Calu3 (cell line): Measurements from ENCODE around the gene PTPRN2. TPM values are rescaled to one million over a fixed set of nuclear protein-coding genes. Genes with fewer than 3 reads are reported as not detected.

Source experiments
- BruUV-seq: library from RNA; stranded (reverse); fragments of 400-500 nt; replicated peaks from 2 replicates; lab custom pipeline; 2021; lab: Mats Ljungman, UMichigan
- CTCF ChIA-PET: fragments of 300-600 bp; sonication (Branson Sonifier 250); formaldehyde crosslinking; loops from one replicate; lab custom pipeline; 2022; ENCODE audit warnings: antibody characterized with exemption; lab: Charles Lee
- DNase-seq: peaks from one replicate; pipeline ENCODE4 v3.0.0; 2022
- H3K27ac Mint-ChIP-seq: one replicate; pipeline ENCODE4 v1.8.0; 2022; ENCODE audit warnings: mixed read lengths; ENCODE audit not compliant: unreplicated experiment
- H3K27me3 Mint-ChIP-seq: one replicate; pipeline ENCODE4 v1.8.0; 2022; ENCODE audit warnings: mixed read lengths; ENCODE audit not compliant: unreplicated experiment
- H3K36me3 Mint-ChIP-seq: one replicate; pipeline ENCODE4 v1.8.0; 2022; ENCODE audit warnings: mild to moderate bottlenecking, moderate library complexity, mixed read lengths; ENCODE audit not compliant: insufficient read depth, unreplicated experiment
- H3K4me1 Mint-ChIP-seq: one replicate; pipeline ENCODE4 v1.8.0; 2022; ENCODE audit warnings: mild to moderate bottlenecking, low read depth, mixed read lengths; ENCODE audit not compliant: unreplicated experiment
- H3K4me3 Mint-ChIP-seq: one replicate; pipeline ENCODE4 v1.8.0; 2022; ENCODE audit warnings: mild to moderate bottlenecking, low read depth, moderate library complexity, mixed read lengths; ENCODE audit not compliant: unreplicated experiment
- H3K9me3 Mint-ChIP-seq: one replicate; pipeline ENCODE4 v1.8.0; 2022; ENCODE audit warnings: low read depth, mixed read lengths; ENCODE audit not compliant: unreplicated experiment
- CTCF ChIP-seq: fragments of 200-600 bp; IDR thresholded peaks from one replicate; pipeline ENCODE4 v1.8.0; 2022; ENCODE audit warnings: antibody characterized with exemption; ENCODE audit not compliant: unreplicated experiment
- intact Hi-C: fragments of 100-400 bp; cut with micrococcal nuclease; formaldehyde crosslinking; loops from one replicate; pipeline ENCODE4 v1.10.0; 2022; ENCODE audit not compliant: unreplicated experiment
- total RNA-seq: library from RNA; stranded (reverse); gene quantifications from 2 replicates; pipeline ENCODE4 v1.2.3, GENCODE V29; 2022

Gene PTPRN2
- total RNA-seq, 1 experiment from 2014 or later = 2.0 TPM

GRCh38 chr7:158405324-158405723 is 182.3 kb downstream of the PTPRN2 start:
- BruUV-seq = no TSS peak
- Mint-ChIP-seq H3K4me1 (no peaks in the 10 kb centered on the region), H3K36me3 (no peaks in the 10 kb centered on the region), H3K9me3 (no peaks in the 10 kb centered on the region), H3K4me3 (no peak overlapping the region), H3K27me3 (no peaks in the 10 kb centered on the region), H3K27ac (no peak overlapping the region)
- no peak for DNase-seq
- no peak for TF ChIP-seq CTCF
- CTCF ChIA-PET = interaction anchor here (0.6 kb wide), 1 partner anchor 94 kb away, joined by 6 read pairs; no protein-coding TSS in a partner anchor
- intact Hi-C loops = no loop called here

- no peak overlapping the region for H3K4me3 Mint-ChIP-seq
- H3K36me3 Mint-ChIP-seq = no peaks in the 10 kb centered on the region
- no peaks in the 10 kb centered on the region for H3K4me1 Mint-ChIP-seq
- no peak for DNase-seq
- no peak overlapping the region for H3K27ac Mint-ChIP-seq
- no TSS peak for BruUV-seq
- TF ChIP-seq CTCF = no peak
- CTCF ChIA-PET = no interaction called here
- H3K27me3 Mint-ChIP-seq = no peaks in the 10 kb centered on the region
- no peaks in the 10 kb centered on the region for H3K9me3 Mint-ChIP-seq
- intact Hi-C loops = no loop called here
Observed at GRCh38 chr7:158404031-158404761, 183.4 kb downstream of the PTPRN2 start.

GRCh38 chr7:158403013-158403821 is 184.4 kb downstream of the PTPRN2 start:
- DNase-seq = no peak
- H3K27me3 Mint-ChIP-seq = no peaks in the 10 kb centered on the region
- intact Hi-C loops = no loop called here
- no peaks in the 10 kb centered on the region for H3K4me1 Mint-ChIP-seq
- CTCF ChIA-PET = no interaction called here
- H3K36me3 Mint-ChIP-seq = no peaks in the 10 kb centered on the region
- TF ChIP-seq CTCF = no peak
- H3K27ac Mint-ChIP-seq = no peak overlapping the region
- no peak overlapping the region for H3K4me3 Mint-ChIP-seq
- H3K9me3 Mint-ChIP-seq = peaks cover 6% of the 10 kb centered on the region
- BruUV-seq = no TSS peak

GRCh38 chr7:158402471-158402870 is 185.2 kb downstream of the PTPRN2 start:
- no peak for DNase-seq
- Mint-ChIP-seq H3K4me3 (no peak overlapping the region), H3K9me3 (peaks cover 6% of the 10 kb centered on the region), H3K27ac (no peak overlapping the region), H3K36me3 (no peaks in the 10 kb centered on the region), H3K4me1 (no peaks in the 10 kb centered on the region), H3K27me3 (no peaks in the 10 kb centered on the region)
- no TSS peak for BruUV-seq
- intact Hi-C loops = no loop called here
- TF ChIP-seq CTCF = no peak
- CTCF ChIA-PET = no interaction called here
